Hypothalamus (tissue), 51 donors: ENCODE results near the gene DEPDC1.
A peak's percentile ranks its signal among the peaks of the same experiment; 100 is the strongest.
"Not testable (repeated sequence)": the region's sequence is repeated elsewhere in the genome, so short reads cannot be mapped to it uniquely, and the experiment has no call there.

Source experiments
- DNase-seq, 51 donors: peaks; one replicate each; lab custom pipeline; 2025; lab: John Stamatoyannopoulos, UW

The DEPDC1 gene

GRCh38 chr1:68479501-68479900 is 17.4 kb downstream of the DEPDC1 start:
- no peak for DNase-seq

GRCh38 chr1:68478662-68479061 is 18.2 kb downstream of the DEPDC1 start:
- DNase-seq, result no peak

GRCh38 chr1:68476626-68477025 is 20.3 kb downstream of the DEPDC1 start:
- DNase-seq, result not testable (repeated sequence)

DNA sequence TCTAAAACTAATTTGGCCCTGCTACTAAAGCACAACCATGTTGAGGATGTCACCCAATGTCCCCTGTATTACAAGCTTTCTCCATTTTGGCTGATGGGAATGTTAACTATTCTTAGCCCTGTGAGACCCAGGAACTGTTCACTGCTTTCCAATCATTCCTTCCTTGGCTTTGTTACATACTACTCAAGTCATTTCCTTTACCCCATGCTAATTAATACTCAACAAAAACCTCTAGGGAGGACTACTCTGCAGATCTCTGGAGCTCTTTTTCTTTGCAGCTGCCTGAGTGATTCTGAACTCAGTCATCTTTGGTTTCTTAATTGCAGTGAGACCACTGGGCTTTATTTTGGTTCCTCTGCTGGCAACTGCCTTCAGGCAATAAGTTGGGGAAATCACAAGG is 23.8 kb downstream of the DEPDC1 start:
- no peak for DNase-seq

- DNase-seq, result peak in 2 of 51 donors; percentile 1 to 11
Observed at GRCh38 chr1:68470388-68470970, 26.4 kb downstream of the DEPDC1 start.

DNA sequence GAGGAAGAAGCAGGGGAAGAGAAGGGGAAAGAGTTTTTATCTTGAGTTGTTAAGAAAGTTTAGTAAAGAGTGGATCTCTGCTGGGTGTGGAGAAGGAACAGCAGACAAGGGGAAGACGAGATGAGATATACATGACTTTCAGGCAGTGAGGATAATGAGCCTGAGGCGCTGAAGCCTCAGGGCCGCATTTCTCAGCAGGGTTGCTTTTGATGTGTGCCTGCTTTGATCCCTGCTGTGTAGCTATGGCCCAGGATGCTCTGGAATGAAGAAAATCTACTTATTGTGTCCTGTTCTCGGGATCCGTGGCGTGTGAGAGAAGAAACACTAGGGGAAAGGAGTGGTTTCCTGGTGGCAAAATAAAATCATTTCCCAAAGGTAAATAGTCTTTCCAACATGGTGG is 32.0 kb downstream of the DEPDC1 start:
- no peak for DNase-seq

DNA sequence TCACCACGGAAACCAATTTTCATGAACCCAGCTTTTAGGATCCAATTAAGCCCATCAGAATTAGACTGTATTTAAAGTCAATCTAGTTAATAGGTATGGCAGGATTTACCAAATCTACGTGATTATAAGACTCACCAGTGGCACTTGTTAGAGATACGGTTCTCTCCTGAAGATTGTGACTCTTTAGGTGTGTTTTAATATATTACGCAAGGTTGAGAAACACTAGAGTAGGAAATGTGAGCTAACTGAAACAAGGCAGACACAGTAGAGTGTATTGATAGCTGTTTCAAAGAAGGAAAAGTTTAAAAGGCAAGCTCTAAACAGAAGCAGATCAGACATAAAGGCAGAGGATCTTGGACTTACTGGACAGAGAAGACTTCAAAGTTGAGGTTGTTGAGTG is 35.9 kb downstream of the DEPDC1 start:
- DNase-seq, result no peak

- no peak for DNase-seq
Observed at GRCh38 chr1:68459796-68460195, 37.1 kb downstream of the DEPDC1 start.

DNA sequence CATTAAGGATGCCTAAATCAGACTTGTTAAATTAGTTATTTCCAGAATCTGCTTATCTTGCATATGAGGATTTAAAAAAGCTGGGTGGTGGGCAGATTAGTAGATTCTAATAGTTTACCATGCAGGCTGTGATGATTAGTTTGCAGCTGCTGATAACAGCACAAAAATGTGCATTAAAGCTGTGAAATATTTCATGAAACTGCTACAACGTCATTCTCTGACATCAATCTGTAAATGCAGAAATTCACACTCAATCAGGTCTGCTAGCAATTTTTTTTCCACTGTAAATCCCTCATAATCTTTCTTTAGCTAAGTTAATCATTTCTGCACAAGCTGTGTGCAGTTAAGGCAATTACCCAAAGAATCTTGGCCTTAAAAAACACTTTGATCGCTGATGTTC is 37.8 kb downstream of the DEPDC1 start:
- DNase-seq, result no peak

GRCh38 chr1:68456202-68456601 is 40.7 kb downstream of the DEPDC1 start:
- DNase-seq, result no peak

DNA sequence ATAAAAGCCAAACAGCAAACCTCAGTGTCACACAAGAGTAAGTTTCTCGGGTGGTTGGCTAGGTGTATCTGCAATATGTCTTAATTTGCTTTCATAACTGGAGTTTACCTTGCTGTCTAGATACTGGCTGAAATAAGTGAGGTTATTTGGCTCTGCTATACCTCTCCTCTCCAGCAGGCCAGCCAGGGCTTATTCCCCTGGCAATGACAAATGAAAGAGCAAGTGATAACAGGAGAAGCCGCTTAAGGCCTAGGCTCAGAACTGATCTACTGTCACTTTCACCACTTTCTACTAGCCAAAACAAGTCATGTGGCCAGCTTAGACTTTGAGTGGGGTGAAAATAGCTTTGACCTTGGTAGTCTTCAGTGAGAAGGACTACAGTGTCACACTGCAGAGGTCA is 42.3 kb downstream of the DEPDC1 start:
- no peak for DNase-seq

GRCh38 chr1:68453060-68453670 is 43.7 kb downstream of the DEPDC1 start:
- DNase-seq, result no peak

DNA sequence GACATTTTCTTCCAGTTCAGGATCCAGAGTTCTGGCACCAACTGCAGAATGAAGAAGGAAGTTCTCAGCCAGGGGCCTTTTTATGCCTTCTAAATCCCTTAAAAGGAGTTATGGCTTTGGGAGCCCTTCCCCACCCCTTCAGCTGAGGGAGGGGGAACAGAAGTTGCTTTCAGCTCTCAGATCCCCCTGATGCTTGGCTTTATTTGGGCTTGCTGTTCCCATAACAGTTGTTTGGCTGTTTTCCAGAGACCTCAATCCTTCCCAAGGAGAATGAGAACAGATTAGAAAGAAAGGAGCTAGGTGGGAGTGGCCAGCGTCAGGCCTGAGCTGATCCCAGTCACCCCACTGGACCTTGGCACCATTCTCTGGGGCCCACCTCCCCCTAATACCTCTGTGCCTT is 47.0 kb downstream of the DEPDC1 start, which contains the start of gene RPE65:
RPE65 (minus strand) TSS at position 54 of the 400 bp plus-strand sequence; CDS start at position 5, 49 bp downstream.
- peak in 6 of 51 donors; percentile 5 to 49 (median 22) for DNase-seq

DNA sequence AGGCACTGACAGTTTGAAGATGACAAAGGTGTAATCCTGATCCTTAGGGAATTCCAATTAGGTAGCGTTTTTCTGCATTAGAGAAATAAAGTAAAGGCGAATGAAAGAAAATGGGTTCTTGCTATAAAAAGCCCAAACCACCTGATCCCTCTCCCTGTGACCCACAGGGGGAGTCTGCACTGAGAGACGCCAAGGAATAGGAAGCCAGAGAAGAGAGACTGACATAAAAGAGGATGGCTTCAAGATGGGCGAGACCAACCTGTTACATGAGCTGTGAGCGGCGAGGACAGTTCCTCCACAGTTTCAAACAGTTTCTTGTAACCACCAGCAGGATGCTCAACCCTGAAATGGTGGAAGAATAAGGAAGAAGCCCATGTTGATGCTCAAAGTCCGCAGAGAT is 48.5 kb downstream of the DEPDC1 start:
- no peak for DNase-seq

- DNase-seq, result no peak
Observed at GRCh38 chr1:68445709-68446108, 51.2 kb downstream of the DEPDC1 start.

DNA sequence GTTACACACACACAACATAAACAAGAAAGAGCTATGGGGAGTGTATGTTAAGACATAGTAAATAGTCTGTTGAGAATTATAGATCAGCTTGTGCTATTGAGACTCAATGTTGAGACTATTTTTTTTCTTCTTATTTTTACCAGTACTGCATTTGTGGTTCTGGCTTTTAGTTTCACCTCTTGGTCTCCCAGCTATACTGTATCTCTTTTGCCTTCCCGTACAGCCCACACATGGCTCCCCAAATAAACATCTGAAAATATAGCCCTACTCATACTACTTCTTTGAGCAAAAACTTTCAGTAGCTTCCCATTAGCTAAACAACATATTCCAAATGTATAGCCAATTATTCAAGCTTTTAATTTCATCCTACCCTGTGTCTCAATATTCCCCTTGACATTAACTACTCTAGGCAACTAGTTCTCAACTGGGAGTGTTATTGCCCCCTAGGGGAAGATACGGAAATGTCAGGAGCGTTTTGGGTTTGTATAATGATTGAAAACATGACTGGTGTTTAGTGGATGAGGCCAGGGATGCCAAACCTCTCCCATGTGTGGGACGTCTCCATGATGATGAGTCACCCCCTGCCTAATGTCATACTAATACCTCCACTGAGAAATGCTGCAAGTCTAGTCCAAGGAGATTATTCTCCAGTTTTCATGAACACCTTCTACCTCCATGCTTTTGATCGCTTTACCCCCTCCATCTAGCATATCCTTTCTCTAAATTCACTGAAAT is 53.9 kb downstream of the DEPDC1 start:
- DNase-seq, result peak in 5 of 51 donors; percentile 1 to 39 (median 2)

DNA sequence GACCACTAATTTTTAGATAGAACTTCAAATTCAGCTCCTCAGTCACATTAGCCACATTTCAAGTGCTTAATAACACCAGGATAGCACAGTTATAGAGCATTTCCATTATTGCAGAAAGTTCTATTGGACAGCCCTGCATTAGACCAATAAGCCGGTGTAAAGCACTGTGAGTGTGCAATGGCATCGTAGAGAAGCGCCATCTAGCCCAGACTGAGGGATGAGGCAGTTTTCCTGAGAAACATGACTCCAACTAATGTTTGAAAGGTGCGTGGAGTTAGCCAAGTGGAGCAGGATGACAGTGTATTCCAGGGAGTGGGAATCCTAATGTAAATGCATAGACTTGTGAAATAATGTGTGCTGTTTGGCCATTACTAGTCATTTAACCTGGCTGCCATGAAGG is 54.9 kb downstream of the DEPDC1 start:
- no peak for DNase-seq

DNA sequence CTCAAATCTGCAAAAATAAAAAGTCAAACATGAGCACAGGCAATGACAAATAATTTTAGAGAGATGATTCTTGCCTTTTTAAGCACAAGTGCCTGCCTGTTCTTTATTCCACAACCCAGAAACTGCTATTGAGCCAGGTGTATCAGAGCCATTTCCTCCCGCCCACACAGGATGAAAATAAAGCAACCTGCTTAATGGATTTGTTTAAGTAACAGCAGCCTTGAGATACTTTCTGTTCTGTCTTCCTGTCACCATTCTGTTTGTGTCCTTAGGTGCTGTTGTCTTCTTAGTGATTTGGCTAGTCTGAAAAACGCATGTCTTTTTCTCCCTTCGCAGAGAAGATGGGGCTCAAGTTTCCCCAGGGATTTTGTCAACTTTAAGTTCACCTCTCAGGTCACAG is 58.6 kb downstream of the DEPDC1 start:
- DNase-seq, result peak in 1 of 51 donors; percentile 29

GRCh38 chr1:68433395-68433794 is 63.5 kb downstream of the DEPDC1 start:
- DNase-seq, result peak in 1 of 51 donors; percentile 3

GRCh38 chr1:68431076-68431475 is 65.8 kb downstream of the DEPDC1 start:
- DNase-seq, result no peak

DNA sequence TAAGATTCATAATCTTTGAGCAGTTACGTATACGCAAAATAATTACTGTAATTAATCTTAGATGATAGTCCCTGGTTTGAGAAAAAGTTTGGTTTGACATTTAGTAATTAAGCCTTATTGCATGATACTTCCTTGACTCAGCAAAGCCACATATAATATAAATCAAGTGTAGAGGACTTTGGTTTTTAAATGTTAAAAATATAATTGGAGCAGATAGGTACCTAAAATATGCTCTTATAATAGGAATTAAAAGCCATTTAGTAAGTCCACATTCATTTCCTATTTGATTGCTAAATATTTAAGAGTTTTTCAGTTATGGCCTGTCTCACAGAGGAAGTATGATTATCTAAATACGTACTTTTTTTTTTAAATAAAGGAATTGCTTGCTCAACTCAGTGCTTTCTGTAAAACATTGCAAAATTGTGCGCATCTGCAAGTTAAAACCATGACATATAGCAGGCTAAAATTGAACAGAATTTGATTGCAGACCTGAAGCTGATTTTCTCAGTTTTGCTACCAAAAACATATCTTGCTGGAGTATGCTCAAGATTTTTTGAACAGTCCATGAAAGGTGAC is 67.6 kb downstream of the DEPDC1 start:
- no peak for DNase-seq

DNA sequence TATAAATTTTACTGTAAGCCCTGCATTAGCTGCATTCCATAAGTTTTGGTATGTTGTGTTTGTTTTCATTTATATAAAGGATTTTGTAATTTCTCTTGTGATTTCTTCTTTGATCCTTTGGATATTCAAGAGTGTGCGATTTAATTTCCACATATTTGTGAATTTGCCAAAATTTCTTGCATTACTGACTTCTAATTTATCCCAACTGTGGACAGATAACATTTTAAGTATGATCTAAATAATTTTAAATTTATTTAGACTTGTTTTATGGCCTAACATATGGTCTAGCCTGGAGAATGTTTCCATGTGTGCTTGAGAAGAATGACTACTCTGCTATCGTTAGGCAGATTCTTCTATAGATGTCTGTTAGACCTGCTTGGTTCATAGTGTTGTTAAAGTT is 70.3 kb downstream of the DEPDC1 start:
- no peak for DNase-seq
